ENCODE results near the gene DNTTIP2.

Gene DNTTIP2

DNA sequence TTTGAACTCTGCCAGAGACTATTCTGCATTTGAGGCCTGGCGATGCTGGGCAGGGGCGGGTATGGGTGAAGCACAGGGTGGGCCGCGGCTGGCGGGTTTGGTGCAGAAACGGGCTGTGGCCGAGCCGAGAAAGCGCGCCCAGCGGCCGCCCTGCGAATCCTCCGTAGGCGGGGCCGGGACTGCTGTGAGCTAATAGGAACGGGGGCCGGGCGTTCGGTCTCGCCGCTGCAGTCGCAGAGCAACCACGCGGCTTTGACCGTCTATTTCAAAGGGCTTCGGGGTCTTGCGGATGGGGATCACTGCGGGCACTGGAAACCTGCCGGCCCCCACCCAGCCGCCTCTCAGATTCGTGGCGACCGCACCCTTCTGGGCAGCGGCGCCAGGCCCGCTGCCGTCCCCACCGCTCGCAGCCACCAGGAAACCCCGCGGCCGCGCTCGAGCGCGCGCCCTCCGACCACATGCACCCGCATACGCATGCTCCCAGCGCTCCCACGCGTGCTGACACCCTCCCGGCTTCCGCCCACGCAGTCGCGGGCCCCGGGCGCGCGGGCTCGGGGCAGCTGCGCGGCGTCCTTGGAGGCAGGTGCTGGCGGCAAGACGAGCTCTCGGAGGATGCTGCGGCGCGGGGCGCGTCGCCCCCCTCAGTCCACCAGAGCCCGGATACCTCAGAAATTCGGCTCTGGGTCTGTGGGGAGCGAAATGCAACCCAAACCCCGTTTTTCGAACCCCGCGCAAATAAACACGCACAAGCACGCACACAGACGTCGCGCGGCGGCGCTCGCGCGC is 32.6 kb downstream of the DNTTIP2 start:
- ChIA-PET POLR2A (interaction anchor here (0.6 to 1.5 kb wide), 9 partner anchors 30 to 400 kb away, joined by 3 to 4 read pairs (median 3); partner anchors contain the start of gene DNTTIP2), CTCF (interaction anchor here (0.9 to 11.7 kb wide), 14 partner anchors 31 to 542 kb away, joined by 3 to 279 read pairs (median 6); partner anchors contain the start of gene FNBP1L)
- no peak for DNase-seq (ENCODE audit: low read depth, low spot score)

DNA sequence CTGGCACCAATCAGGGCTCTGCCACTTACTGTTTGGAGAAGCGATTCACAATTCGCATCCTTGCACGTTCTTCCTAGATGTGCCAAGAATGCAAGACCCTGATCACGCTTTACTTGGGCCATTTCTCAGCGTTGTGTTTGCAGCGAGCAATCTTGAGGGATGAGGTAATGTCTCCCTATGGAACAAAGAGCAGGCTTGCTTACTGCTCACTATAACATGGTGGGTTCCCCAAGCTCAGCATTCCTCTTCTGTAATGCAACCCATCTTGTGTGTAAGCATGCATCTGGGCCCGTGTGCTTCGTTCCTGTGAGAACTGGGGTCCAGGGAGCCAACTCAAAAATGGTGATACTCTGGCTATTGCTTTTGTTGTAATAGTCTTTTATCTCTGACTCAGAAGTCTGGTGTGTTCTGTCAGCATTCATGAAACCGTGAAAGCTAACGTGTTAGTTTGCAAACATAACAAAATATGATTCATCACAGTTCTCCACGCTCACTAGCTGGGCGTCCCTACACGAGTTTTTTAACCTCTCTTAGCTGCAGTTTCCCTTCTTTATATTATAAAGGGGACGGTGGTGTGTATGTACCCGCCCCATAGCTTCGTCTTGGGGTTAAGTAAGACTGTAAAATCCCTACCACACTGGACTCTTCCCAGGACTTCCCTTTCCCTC is 33.3 kb downstream of the DNTTIP2 start:
- ChIA-PET CTCF (interaction anchor here (0.9 to 11.7 kb wide), 17 partner anchors 31 to 823 kb away, joined by 3 to 279 read pairs (median 5); partner anchors contain the start of gene FNBP1L), POLR2A (interaction anchor here (0.8 to 1.5 kb wide), 9 partner anchors 29 to 399 kb away, joined by 3 to 4 read pairs (median 3); partner anchors contain the start of gene DNTTIP2)
- TF ChIP-seq, protein P1, sequence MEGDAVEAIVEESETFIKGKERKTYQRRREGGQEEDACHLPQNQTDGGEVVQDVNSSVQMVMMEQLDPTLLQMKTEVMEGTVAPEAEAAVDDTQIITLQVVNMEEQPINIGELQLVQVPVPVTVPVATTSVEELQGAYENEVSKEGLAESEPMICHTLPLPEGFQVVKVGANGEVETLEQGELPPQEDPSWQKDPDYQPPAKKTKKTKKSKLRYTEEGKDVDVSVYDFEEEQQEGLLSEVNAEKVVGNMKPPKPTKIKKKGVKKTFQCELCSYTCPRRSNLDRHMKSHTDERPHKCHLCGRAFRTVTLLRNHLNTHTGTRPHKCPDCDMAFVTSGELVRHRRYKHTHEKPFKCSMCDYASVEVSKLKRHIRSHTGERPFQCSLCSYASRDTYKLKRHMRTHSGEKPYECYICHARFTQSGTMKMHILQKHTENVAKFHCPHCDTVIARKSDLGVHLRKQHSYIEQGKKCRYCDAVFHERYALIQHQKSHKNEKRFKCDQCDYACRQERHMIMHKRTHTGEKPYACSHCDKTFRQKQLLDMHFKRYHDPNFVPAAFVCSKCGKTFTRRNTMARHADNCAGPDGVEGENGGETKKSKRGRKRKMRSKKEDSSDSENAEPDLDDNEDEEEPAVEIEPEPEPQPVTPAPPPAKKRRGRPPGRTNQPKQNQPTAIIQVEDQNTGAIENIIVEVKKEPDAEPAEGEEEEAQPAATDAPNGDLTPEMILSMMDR (IDR thresholded peaks at IDR 0.05; ENCODE audit: insufficient read depth, low read length, missing control alignments), result no peak
- peak; percentile 87 for DNase-seq (ENCODE audit: low read depth, low spot score)
- peak overlapping the region; percentile 83 for H3K4me3 ChIP-seq (ENCODE audit: low read depth, low read length)

More for the DNA sequence above, 32.6 kb downstream of the DNTTIP2 start:
- TF ChIP-seq, protein P1 (IDR thresholded peaks at IDR 0.05; ENCODE audit: insufficient read depth, low read length, missing control alignments), result peak; percentile 57
- peak overlapping the region; percentile 83 for H3K4me3 ChIP-seq (ENCODE audit: low read depth, low read length)

DNA sequence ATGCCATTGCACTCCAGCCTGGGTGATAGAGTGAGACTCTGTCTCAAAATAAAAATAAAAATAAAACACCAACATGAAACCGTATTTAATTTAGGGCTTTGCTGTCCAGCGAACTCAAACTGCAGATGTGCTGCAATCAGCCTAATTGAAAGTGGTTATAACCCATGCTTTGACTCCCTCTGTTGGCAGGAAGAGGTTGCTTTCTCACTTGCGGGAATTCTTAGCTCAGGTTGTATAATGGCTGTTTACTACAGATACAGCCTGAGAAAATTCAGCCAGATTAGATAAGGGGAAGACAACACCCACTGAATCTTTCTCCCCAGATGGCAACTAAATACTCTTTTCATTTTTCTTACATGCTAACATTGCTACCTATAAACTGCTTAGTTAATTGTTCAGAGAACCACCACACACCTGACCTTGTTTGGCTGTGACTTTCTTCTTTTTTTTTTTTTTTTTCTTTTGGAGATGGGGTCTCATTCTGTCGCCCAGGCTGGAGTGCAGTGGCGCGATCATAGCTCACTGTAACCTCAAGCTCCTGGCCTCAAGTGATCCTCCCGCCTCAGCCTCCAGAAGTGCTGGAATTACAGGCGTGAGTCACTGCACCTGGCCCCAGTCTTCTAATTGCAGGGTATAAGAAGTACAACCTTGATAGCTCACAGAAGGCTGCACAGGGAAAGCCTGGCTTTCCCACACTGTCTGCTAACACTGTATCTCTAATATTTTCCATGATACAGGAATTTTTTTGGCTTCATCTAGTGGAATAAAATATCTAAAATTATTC is 34.6 kb downstream of the DNTTIP2 start:
- H3K4me3 ChIP-seq (ENCODE audit: low read depth, low read length), result no peak overlapping the region
- ChIA-PET CTCF (interaction anchor here (0.6 to 11.7 kb wide), 69 partner anchors 14 to 821 kb away, joined by 3 to 279 read pairs (median 4); no protein-coding TSS in a partner anchor), POLR2A (interaction anchor here (0.5 kb wide), 1 partner anchor 540 kb away, joined by 3 read pairs; no protein-coding TSS in a partner anchor)
- TF ChIP-seq, protein P1 (IDR thresholded peaks at IDR 0.05; ENCODE audit: insufficient read depth, low read length, missing control alignments), result peak; percentile 86
- no peak for DNase-seq (ENCODE audit: low read depth, low spot score)

DNA sequence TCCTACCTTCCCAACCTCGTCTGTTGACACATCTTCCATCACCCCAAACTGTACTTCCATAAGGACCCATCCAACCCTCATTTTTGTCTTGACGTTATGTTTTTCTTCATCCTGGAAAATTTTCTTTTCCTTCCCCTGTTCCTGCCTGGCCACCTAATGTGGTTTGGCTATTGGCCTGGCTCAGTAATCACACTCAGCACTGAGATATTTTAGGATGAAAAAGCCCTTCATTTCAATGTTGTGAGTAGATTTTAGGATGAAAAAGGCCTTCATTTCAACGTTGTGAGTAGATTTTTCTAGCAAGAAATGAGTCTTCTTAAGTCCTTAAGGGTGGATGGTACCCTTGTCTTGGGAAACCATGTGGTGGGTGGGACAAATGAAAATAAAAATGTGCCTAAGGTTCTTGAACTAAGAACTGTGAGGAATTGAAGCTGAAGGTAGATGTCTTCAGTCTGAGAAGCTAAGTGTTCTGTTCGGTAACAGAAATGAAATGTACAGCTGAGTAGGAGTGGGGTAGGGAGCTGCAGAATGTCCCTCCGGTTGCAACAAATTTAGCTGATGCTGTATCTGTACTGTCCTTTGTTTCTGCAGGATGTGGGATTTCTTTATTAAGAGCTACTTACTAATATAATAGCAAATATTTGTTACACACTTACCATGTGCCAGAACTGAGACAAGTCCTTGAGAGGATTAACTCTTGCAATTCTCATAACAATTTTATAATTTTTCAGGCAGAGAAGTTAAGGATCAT is 36.1 kb downstream of the DNTTIP2 start:
- DNase-seq (ENCODE audit: low read depth, low spot score), result no peak
- CTCF ChIA-PET, result interaction anchor here (0.8 to 11.7 kb wide), 32 partner anchors 11 to 539 kb away, joined by 3 to 279 read pairs (median 7); no protein-coding TSS in a partner anchor
- no peak overlapping the region for H3K4me3 ChIP-seq (ENCODE audit: low read depth, low read length)
- POLR2A ChIA-PET, result interaction anchor here (1.0 to 1.5 kb wide), 3 partner anchors 107 to 212 kb away, joined by 3 to 4 read pairs (median 4); no protein-coding TSS in a partner anchor
- TF ChIP-seq, protein P1 (IDR thresholded peaks at IDR 0.05; ENCODE audit: insufficient read depth, low read length, missing control alignments), result no peak

DNA sequence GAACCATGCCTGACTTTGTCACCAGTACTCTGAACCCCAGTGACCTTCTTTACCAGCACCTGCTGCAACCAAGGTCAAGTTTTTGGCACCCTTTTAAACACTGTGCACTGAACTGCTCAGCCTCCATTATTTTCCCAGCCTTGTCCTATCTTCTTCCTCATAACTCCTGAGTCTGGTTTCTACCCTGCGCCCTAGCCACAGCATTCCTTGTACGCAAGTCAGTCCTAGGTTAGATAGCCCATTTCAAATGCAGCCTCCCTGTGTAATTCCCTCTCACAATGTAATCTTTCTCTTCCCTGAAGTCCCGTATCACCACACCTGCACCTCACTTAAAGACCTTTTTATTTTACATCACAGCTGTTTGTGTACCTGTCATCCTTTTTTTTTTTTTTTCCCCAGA is 37.2 kb downstream of the DNTTIP2 start:
- TF ChIP-seq, protein P1 (IDR thresholded peaks at IDR 0.05; ENCODE audit: insufficient read depth, low read length, missing control alignments), result no peak
- no peak for DNase-seq (ENCODE audit: low read depth, low spot score)
- ChIA-PET POLR2A (interaction anchor here (1.1 to 1.5 kb wide), 2 partner anchors 106 to 211 kb away, joined by 4 read pairs; no protein-coding TSS in a partner anchor), CTCF (interaction anchor here (1.2 to 11.7 kb wide), 9 partner anchors 10 to 411 kb away, joined by 3 to 279 read pairs (median 24); no protein-coding TSS in a partner anchor)
- no peak overlapping the region for H3K4me3 ChIP-seq (ENCODE audit: low read depth, low read length)

Measured in AG04449 (cell line).